LNCaP clone FGC (cell line): ENCODE results near the gene RHBDL1.
"Not testable (repeated sequence)": the region's sequence is repeated elsewhere in the genome, so short reads cannot be mapped to it uniquely, and the experiment has no call there.

ENCODE experiments used
- DNase-seq: peaks from one replicate; pipeline ENCODE4 v3.0.0-alpha.2; 2011; ENCODE audit warnings: low read depth
- H3K4me3 ChIP-seq: 2 replicates; pipeline ENCODE4 v1.5.1; 2011; ENCODE audit warnings: mild to moderate bottlenecking, low read depth, low read length, control low read depth
- TF ChIP-seq, protein P1 (sequence below): IDR thresholded peaks from 2 replicates; pipeline ENCODE4 v1.5.1; 2012; ENCODE audit warnings: mild to moderate bottlenecking; ENCODE audit not compliant: control insufficient read depth, insufficient read depth; ENCODE audit errors: extremely low read depth

RHBDL1 gene

GRCh38 chr16:709566-710499 is 34.4 kb downstream of the RHBDL1 start:
- TF ChIP-seq, protein P1, sequence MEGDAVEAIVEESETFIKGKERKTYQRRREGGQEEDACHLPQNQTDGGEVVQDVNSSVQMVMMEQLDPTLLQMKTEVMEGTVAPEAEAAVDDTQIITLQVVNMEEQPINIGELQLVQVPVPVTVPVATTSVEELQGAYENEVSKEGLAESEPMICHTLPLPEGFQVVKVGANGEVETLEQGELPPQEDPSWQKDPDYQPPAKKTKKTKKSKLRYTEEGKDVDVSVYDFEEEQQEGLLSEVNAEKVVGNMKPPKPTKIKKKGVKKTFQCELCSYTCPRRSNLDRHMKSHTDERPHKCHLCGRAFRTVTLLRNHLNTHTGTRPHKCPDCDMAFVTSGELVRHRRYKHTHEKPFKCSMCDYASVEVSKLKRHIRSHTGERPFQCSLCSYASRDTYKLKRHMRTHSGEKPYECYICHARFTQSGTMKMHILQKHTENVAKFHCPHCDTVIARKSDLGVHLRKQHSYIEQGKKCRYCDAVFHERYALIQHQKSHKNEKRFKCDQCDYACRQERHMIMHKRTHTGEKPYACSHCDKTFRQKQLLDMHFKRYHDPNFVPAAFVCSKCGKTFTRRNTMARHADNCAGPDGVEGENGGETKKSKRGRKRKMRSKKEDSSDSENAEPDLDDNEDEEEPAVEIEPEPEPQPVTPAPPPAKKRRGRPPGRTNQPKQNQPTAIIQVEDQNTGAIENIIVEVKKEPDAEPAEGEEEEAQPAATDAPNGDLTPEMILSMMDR, result no peak
- H3K4me3 ChIP-seq, result no peak overlapping the region
- DNase-seq, result no peak

DNA sequence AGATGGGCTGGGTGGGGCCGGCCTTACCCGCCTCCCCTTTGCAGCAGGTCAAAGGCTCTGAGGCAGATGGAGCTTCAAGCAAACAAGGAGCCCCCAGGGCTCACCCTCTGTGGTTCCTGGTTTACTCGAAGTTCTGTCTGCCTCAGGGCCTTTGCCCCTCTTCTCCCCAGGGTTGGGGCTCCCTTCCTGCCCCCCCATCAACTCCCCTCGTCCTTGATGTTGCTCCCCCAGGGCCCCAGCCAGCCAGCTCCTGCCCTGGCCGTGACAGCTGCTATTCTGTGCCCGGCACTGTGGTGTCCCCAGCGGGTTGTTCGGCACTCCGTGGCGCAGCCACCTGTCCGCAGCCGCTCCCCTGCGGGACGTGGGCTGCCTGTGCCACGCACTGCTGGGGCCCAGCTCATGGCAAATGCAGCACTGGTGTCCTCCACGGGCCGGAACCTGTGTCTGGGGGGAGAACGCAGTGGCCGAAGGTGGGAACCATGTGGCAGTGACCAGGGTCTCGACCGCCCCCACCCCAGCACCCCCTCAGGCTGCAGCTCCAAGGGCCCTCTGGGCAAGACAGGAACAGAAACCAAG is 35.1 kb downstream of the RHBDL1 start:
- no peak overlapping the region for H3K4me3 ChIP-seq
- DNase-seq, result no peak
- TF ChIP-seq, protein P1, result no peak

GRCh38 chr16:711084-711483 is 35.6 kb downstream of the RHBDL1 start:
- TF ChIP-seq, protein P1, result no peak
- DNase-seq, result no peak
- no peak overlapping the region for H3K4me3 ChIP-seq

GRCh38 chr16:711548-712320 is 36.3 kb downstream of the RHBDL1 start:
- H3K4me3 ChIP-seq, result no peak overlapping the region
- TF ChIP-seq, protein P1, result peak; percentile 84
- DNase-seq, result no peak

GRCh38 chr16:712740-713250 is 37.3 kb downstream of the RHBDL1 start:
- DNase-seq, result not testable (repeated sequence)
- TF ChIP-seq, protein P1, result peak; percentile 43

GRCh38 chr16:714079-714478 is 38.6 kb downstream of the RHBDL1 start:
- peak overlapping the region; percentile 42; the same call in 1 of the 2 replicates for H3K4me3 ChIP-seq
- TF ChIP-seq, protein P1, result no peak
- DNase-seq, result no peak

More at GRCh38 chr16:712740-713250, 37.3 kb downstream of the RHBDL1 start:
- not testable (repeated sequence) for H3K4me3 ChIP-seq
